Measurements from ENCODE around the gene BCO2. TPM values are rescaled to one million over a fixed set of nuclear protein-coding genes. Genes with fewer than 3 reads are reported as not detected.

Gene BCO2
- total and polyA plus RNA-seq, 12 donors = 26.0 to 139 (median 49.5) TPM

- no peaks in the 10 kb centered on the region for H3K9me3 ChIP-seq (replicated peaks in 1 of 3)
- TF ChIP-seq POLR2A (IDR thresholded peaks at IDR 0.05) (no peak), CTCF (IDR thresholded peaks at IDR 0.05) (no peak)
- H3K4me3 ChIP-seq = peak overlapping the region in 2 of 4 donors; percentile 34 to 52
- intact Hi-C loops (cut with DNase I) = loop anchor here in 1 of 2 donors (5.0 kb wide), 1 partner anchor 59 kb away; no protein-coding TSS in a partner anchor
- H3K27ac ChIP-seq = peak overlapping the region in 3 of 5 donors; percentile 62 to 82 (median 69)
- WGBS, 4 donors = 51 to 56% (median 53%) methylated on average over 1 of the region's 1 CpG
- H3K4me1 ChIP-seq (replicated peaks in 1 of 2) = peaks cover 0 to 18% of the 10 kb centered on the region in 2 donors
- no peaks in the 10 kb centered on the region for H3K27me3 ChIP-seq
- DNase-seq = no peak
- peaks cover 0 to 10% of the 10 kb centered on the region in 2 donors for H3K36me3 ChIP-seq (replicated peaks in 1 of 2)
Observed at GRCh38 chr11:112176077-112176476, 765 bp downstream of the BCO2 start.

- intact Hi-C loops (cut with DNase I) = loop anchor here in 1 of 2 donors (5.0 kb wide), 1 partner anchor 60 kb away; no protein-coding TSS in a partner anchor
- H3K27ac ChIP-seq = no peak overlapping the region
- WGBS, 4 donors = 70 to 85% (median 79%) methylated on average over 4 of the region's 4 CpGs
- H3K4me1 ChIP-seq (replicated peaks in 1 of 2) = peaks cover 0 to 18% of the 10 kb centered on the region in 2 donors
- H3K9me3 ChIP-seq (replicated peaks in 1 of 3) = no peaks in the 10 kb centered on the region
- DNase-seq = no peak
- H3K4me3 ChIP-seq = no peak overlapping the region
- no peaks in the 10 kb centered on the region for H3K27me3 ChIP-seq
- H3K36me3 ChIP-seq (replicated peaks in 1 of 2) = peaks cover 0 to 10% of the 10 kb centered on the region in 2 donors
- TF ChIP-seq POLR2A (IDR thresholded peaks at IDR 0.05) (no peak), CTCF (IDR thresholded peaks at IDR 0.05) (no peak)
Observed at GRCh38 chr11:112177589-112177988, 2.3 kb downstream of the BCO2 start.

- H3K36me3 ChIP-seq (replicated peaks in 1 of 2) = peaks cover 0 to 10% of the 10 kb centered on the region in 2 donors
- peaks cover 0 to 18% of the 10 kb centered on the region in 2 donors for H3K4me1 ChIP-seq (replicated peaks in 1 of 2)
- H3K4me3 ChIP-seq = no peak overlapping the region
- intact Hi-C loops (cut with DNase I) = loop anchor here in 1 of 2 donors (5.0 kb wide), 1 partner anchor 61 kb away; no protein-coding TSS in a partner anchor
- H3K9me3 ChIP-seq (replicated peaks in 1 of 3) = no peaks in the 10 kb centered on the region
- 92 to 100% (median 96%) methylated on average over 1 of the region's 1 CpG for WGBS, 4 donors
- no peak for DNase-seq
- H3K27ac ChIP-seq = no peak overlapping the region
- H3K27me3 ChIP-seq = no peaks in the 10 kb centered on the region
- TF ChIP-seq CTCF (IDR thresholded peaks at IDR 0.05) = no peak
- TF ChIP-seq POLR2A (IDR thresholded peaks at IDR 0.05) = no peak
Observed at GRCh38 chr11:112178428-112178827, 3.1 kb downstream of the BCO2 start.

GRCh38 chr11:112178936-112179335 is 3.6 kb downstream of the BCO2 start:
- no peak for TF ChIP-seq POLR2A (IDR thresholded peaks at IDR 0.05)
- TF ChIP-seq CTCF (IDR thresholded peaks at IDR 0.05) = no peak
- H3K36me3 ChIP-seq (replicated peaks in 1 of 2) = peaks cover 0 to 10% of the 10 kb centered on the region in 2 donors
- intact Hi-C loops (cut with DNase I) = loop anchor here in 1 of 2 donors (5.0 kb wide), 1 partner anchor 62 kb away; no protein-coding TSS in a partner anchor
- no peak for DNase-seq
- H3K4me3 ChIP-seq = no peak overlapping the region
- H3K9me3 ChIP-seq (replicated peaks in 1 of 3) = no peaks in the 10 kb centered on the region
- H3K4me1 ChIP-seq (replicated peaks in 1 of 2) = peaks cover 0 to 18% of the 10 kb centered on the region in 2 donors
- H3K27ac ChIP-seq = peak overlapping the region in 1 of 5 donors; percentile 0
- H3K27me3 ChIP-seq = no peaks in the 10 kb centered on the region
- whole genome bisulfite sequencing, 4 donors = 69 to 83% (median 81%) methylated on average over 3 of the region's 3 CpGs

Measured in adrenal gland (tissue), 12 donors.